ENCODE results near the gene NR6A1. TPM values are rescaled to one million over a fixed set of nuclear protein-coding genes. Genes with fewer than 3 reads are reported as not detected.

NR6A1 gene
- total RNA-seq, 1 donor from 2014 or later: 0.92 TPM

DNA sequence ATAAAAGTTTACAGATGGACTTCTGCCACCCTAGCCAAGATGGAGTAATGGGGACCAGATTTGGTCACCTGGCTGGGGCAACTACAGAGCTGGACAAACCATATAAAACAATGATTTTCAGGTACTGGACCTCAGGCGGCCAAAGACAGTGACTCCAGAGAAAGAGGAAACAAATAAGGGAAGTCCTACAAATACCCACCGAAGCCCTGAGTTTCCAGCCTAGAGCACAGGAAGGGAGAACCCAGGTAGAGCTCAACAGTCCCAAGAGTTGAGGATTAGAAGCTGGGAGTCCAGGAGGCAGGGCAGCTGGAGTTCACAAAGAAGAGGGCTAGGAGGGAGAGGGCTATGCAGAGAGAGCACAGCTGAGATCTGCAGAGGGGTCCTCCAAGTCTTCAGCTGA, 157.3 kb downstream of the NR6A1 start:
- DNase-seq (ENCODE audit: low read depth): no peak
- Histone ChIP-seq H3K36me3 (ENCODE audit: control insufficient read depth, insufficient read depth, low read length) (no peaks in the 10 kb centered on the region), H3K27me3 (ENCODE audit: control insufficient read depth, insufficient read depth, low read length) (no peaks in the 10 kb centered on the region), H3K4me3 (ENCODE audit: low read depth, low read length) (no peak overlapping the region)
- TF ChIP-seq, protein P1, sequence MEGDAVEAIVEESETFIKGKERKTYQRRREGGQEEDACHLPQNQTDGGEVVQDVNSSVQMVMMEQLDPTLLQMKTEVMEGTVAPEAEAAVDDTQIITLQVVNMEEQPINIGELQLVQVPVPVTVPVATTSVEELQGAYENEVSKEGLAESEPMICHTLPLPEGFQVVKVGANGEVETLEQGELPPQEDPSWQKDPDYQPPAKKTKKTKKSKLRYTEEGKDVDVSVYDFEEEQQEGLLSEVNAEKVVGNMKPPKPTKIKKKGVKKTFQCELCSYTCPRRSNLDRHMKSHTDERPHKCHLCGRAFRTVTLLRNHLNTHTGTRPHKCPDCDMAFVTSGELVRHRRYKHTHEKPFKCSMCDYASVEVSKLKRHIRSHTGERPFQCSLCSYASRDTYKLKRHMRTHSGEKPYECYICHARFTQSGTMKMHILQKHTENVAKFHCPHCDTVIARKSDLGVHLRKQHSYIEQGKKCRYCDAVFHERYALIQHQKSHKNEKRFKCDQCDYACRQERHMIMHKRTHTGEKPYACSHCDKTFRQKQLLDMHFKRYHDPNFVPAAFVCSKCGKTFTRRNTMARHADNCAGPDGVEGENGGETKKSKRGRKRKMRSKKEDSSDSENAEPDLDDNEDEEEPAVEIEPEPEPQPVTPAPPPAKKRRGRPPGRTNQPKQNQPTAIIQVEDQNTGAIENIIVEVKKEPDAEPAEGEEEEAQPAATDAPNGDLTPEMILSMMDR (IDR thresholded peaks at IDR 0.05; ENCODE audit: insufficient read depth, low read length, poor library complexity, severe bottlenecking): no peak

DNA sequence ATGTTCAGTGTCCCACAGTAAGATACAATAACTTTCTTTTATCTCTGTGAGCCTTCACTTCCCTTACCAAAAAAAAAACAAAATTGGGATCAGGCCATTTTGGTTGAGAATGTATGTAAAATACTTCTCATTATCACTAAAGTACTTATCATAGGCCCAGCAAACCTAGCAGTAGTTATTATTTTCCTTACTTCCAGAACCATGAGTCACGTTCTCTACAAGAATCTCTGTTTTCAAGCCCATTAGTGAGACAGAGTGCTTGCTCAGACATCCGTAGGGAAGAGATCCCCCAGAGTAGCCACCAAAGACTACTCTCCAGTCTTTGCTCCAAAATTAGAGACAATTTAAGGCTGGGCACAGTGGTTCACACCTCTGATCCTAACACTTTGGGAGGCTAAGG, 160.0 kb downstream of the NR6A1 start:
- no peak for DNase-seq (ENCODE audit: low read depth)

DNA sequence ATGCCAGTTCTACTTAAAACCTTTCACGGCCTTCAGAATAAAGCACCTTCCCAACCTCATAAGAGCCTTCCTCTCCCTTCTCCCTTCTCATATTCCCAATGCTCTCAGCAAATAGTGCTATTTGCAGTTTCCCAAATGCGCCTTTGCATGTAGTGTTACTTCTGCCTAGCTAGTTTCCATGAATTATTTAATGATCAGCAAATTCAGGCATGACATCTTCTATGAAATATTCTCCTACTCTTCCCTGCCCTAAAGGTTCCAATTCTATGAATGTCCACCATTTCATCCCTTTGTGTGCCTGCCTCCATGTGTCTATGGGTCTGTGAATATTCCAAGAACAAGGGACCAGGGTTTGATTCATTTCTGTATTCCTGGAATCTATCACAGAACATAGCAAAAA, 165.1 kb downstream of the NR6A1 start:
- Histone ChIP-seq H3K36me3 (ENCODE audit: control insufficient read depth, insufficient read depth, low read length) (no peaks in the 10 kb centered on the region), H3K4me3 (ENCODE audit: low read depth, low read length) (no peak overlapping the region), H3K27me3 (ENCODE audit: control insufficient read depth, insufficient read depth, low read length) (no peaks in the 10 kb centered on the region)
- no peak for DNase-seq (ENCODE audit: low read depth)
- TF ChIP-seq, protein P1 (IDR thresholded peaks at IDR 0.05; ENCODE audit: insufficient read depth, low read length, poor library complexity, severe bottlenecking): no peak

More for the DNA sequence above, 160.0 kb downstream of the NR6A1 start:
- TF ChIP-seq, protein P1 (IDR thresholded peaks at IDR 0.05; ENCODE audit: insufficient read depth, low read length, poor library complexity, severe bottlenecking): no peak
- no peaks in the 10 kb centered on the region for H3K27me3 ChIP-seq (ENCODE audit: control insufficient read depth, insufficient read depth, low read length)
- no peaks in the 10 kb centered on the region for H3K36me3 ChIP-seq (ENCODE audit: control insufficient read depth, insufficient read depth, low read length)
- no peak overlapping the region for H3K4me3 ChIP-seq (ENCODE audit: low read depth, low read length)

DNA sequence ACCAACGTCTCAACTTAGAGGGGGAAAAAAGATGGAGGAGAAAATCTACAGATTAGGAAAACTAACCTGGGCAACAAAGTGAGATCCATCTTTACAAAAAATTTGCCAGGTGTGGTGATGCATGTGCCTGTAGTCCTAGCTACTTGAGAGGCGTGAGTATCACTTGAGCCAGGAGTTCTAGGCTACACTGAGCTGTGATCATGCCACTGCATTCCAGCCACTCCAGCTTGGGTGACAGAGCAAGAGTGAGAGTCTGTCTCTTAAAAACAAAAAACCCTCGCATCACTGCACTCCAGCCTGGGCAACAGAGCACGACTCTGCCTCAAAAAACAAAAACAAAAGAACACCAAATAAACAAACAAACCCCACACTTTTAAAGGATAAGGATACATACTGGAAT, 165.9 kb downstream of the NR6A1 start:
- Histone ChIP-seq H3K36me3 (ENCODE audit: control insufficient read depth, insufficient read depth, low read length) (no peaks in the 10 kb centered on the region), H3K4me3 (ENCODE audit: low read depth, low read length) (no peak overlapping the region), H3K27me3 (ENCODE audit: control insufficient read depth, insufficient read depth, low read length) (no peaks in the 10 kb centered on the region)
- DNase-seq (ENCODE audit: low read depth): no peak
- TF ChIP-seq, protein P1 (IDR thresholded peaks at IDR 0.05; ENCODE audit: insufficient read depth, low read length, poor library complexity, severe bottlenecking): no peak

DNA sequence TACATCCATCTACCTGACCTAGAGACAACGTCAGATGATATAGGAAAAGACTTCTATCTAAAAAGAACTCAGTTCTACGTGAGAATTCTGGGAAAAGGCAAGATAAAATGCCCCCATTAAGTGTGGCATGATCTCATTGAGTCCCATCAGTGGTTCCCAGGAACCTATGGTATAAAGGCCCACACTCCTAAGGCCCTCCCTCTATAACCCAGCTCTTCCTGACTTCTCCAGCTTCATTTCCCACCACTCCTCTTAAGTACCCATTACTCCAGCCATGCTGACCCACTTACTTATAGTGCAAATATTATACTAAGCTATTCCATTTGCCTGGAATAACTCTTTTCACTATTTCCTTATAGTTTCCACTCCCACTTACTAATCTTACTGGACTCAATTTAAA, 168.5 kb downstream of the NR6A1 start:
- TF ChIP-seq, protein P1 (IDR thresholded peaks at IDR 0.05; ENCODE audit: insufficient read depth, low read length, poor library complexity, severe bottlenecking): no peak
- no peak overlapping the region for H3K4me3 ChIP-seq (ENCODE audit: low read depth, low read length)
- H3K27me3 ChIP-seq (ENCODE audit: control insufficient read depth, insufficient read depth, low read length): no peaks in the 10 kb centered on the region
- no peaks in the 10 kb centered on the region for H3K36me3 ChIP-seq (ENCODE audit: control insufficient read depth, insufficient read depth, low read length)
- no peak for DNase-seq (ENCODE audit: low read depth)

DNA sequence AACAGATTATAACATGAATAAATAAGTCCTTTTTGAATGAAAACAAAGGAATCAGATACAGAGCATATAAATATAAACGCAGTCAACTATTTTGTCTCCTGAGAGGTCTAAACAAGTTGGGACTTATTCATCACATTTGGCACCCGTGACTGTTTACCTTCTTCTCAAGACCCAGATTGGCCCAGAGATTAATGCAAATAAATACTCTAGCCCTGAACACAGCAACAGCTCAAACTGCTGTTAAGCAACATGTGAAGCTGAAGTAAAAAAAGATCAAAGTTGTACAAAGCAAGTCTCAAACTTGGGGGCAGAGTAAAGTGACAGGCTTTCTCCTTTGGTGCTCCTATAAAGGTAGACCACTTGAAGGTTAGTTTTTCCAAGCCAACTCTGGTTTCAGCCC, 168.9 kb downstream of the NR6A1 start:
- Histone ChIP-seq H3K27me3 (ENCODE audit: control insufficient read depth, insufficient read depth, low read length) (no peaks in the 10 kb centered on the region), H3K36me3 (ENCODE audit: control insufficient read depth, insufficient read depth, low read length) (no peaks in the 10 kb centered on the region), H3K4me3 (ENCODE audit: low read depth, low read length) (no peak overlapping the region)
- TF ChIP-seq, protein P1 (IDR thresholded peaks at IDR 0.05; ENCODE audit: insufficient read depth, low read length, poor library complexity, severe bottlenecking): no peak
- no peak for DNase-seq (ENCODE audit: low read depth)
